Subcutaneous preadipocyte (primary cell): Measurements from ENCODE around the gene CTNNA3. TPM values are rescaled to one million over a fixed set of nuclear protein-coding genes. Genes with fewer than 3 reads are reported as not detected.

Experiments
- small RNA-seq: library from RNA; depleted of rRNA; stranded (forward); fragments of <200 nt; gene quantifications from one replicate; pipeline ENCODE3, GENCODE V24; 2012
- total RNA-seq: library from RNA; depleted of rRNA; stranded (reverse); fragments of >200 nt; gene quantifications from 2 replicates; pipeline ENCODE4 v1.2.3, GENCODE V29; 2012

The CTNNA3 gene
- total RNA-seq = under 0.01 TPM in 1 of 2 replicates, not detected in the other

DNA sequence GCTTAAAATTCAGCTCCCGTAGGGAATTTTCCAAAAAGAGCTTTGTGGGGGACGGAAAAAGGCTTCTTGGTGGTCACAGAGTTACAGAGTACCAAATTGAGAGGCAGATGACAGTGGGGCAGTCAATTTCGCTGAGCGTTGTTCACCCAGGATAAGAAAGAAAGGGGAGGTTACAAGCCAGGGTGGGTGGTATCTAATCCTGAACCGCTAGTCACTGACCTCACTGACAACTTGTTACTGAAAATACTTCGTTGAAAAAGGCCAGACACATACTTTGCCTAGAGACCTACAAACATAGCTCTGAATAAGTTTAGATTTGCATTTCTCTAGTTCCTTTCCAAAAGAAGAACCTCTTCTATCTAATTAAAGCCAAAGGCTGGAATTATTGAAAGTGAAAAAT lies at the start of gene CTNNA3:
Gene CTNNA3, minus strand, starts transcription at position 167 of the 400 bp plus-strand sequence.

DNA sequence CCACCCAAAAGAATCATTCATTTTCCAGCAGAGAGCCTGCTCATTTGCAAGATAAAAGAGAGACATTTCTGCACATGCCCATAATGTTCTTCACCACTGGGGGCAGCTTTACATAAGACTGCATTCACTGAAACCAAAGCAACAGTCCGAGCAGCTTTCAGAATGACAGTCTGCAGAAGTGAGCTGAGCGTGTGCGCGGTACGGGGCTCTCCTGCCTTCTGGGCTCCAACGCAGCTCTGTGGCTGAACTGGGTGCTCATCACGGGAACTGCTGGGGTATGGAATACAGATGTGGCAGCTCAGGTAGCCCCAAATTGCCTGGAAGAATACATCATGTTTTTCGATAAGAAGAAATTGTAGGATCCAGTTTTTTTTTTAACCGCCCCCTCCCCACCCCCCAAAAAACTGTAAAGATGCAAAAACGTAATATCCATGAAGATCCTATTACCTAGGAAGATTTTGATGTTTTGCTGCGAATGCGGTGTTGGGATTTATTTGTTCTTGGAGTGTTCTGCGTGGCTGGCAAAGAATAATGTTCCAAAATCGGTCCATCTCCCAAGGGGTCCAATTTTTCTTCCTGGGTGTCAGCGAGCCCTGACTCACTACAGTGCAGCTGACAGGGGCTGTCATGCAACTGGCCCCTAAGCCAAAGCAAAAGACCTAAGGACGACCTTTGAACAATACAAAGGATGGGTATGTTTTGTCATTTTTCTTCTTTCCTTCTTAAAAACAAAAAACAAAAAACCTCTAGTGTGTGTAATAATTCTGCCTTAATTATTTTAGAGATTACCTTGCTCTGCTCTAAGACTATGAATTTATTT lies 769.9 kb downstream of the CTNNA3 start, which contains the start of gene LRRTM3:
Gene LRRTM3, plus strand, starts transcription at position 141 of the 820 bp plus-strand sequence.

Small RNAs within 50 kb of the gene (small RNA-seq; reads per million reads assigned to genes)
- gene AL607023.1 (not detected), gene MIR7151 (not detected)

Other genes starting within 250 kb of the CTNNA3 start
- 1.8 and 2.7 TPM in 2 replicates for gene DNAJC12, start 142.0 kb upstream of the CTNNA3 start, total RNA-seq
- 11.0 and 12.5 TPM in 2 replicates for gene SIRT1, start 188.5 kb upstream of the CTNNA3 start, total RNA-seq